K562 (cell line): ENCODE results near the gene LPIN2. TPM values are rescaled to one million over a fixed set of nuclear protein-coding genes. Genes with fewer than 3 reads are reported as not detected.

ENCODE experiments used
- IRF9 ChIP-seq: fragments of 450-650 bp; IDR thresholded peaks from 2 replicates; pipeline ENCODE4 v1.6.1; 2016; ENCODE audit warnings: missing biosample characterization, missing genetic modification characterization
- ZNF318 ChIP-seq, 2 experiments: fragments of 450-650 bp; IDR thresholded peaks; 2 replicates each; pipeline ENCODE4 v1.6.1; 2016; ENCODE audit warnings: mild to moderate bottlenecking in 2 of 2, borderline replicate concordance in 1 of 2, low read depth in 1 of 2, moderate library complexity in 1 of 2
- polyA plus RNA-seq, 8 experiments: library from polyadenylated mRNA; depleted of rRNA in 4 of 8; stranded (reverse) in 5 of 8; unstranded in 3 of 8; fragments of >200 nt; fragmentation: Nextera tagmentation in 2 of 8; fragmentation: Illumina TruSeq in 1 of 8; extraction: Ambion mirVana in 2 of 8; extraction: Trizol in 1 of 8; gene quantifications; 2 replicates each; pipeline versions ENCODE4 v1.2.1 to v1.2.3, GENCODE V29; 2011 to 2014; ENCODE audit warnings: inconsistent platforms in 1 of 8, missing spikeins in 1 of 8
- total RNA-seq, 7 experiments: library from RNA; depleted of rRNA in 6 of 7; stranded (reverse); fragments of >200 nt in 6 of 7; fragmentation: Illumina TruSeq in 2 of 7; extraction: Trizol in 2 of 7; gene quantifications; 2 replicates each; pipeline versions ENCODE4 v1.2.1 to v1.2.3, GENCODE V29; 2011 to 2021; ENCODE audit warnings: low replicate concordance in 1 of 7

Gene LPIN2
- total and polyA plus RNA-seq, 9 of the 15 experiments (the other 6 are each of a cell fraction or from before 2014, with no cell fraction given), result 5.2 to 34.8 (median 24.6) TPM

- no peak for TF ChIP-seq ZNF318 (IDR thresholded peaks at IDR 0.05; ENCODE audit: borderline replicate concordance in 1 of 2, low read depth in 1 of 2)
- TF ChIP-seq IRF9 (tag), result no peak
Measured at GRCh38 chr18:2990956-2991640, 21.8 kb downstream of the LPIN2 start (continued).
